Measurements from ENCODE around the gene MTCH2.

The MTCH2 gene

GRCh38 chr11:47607380-47607779, 35.0 kb downstream of the MTCH2 start:
- Histone ChIP-seq H3K4me1 (ENCODE audit: control insufficient read depth, insufficient read depth, low read length) (no peaks in the 10 kb centered on the region), H3K9me3 (ENCODE audit: control insufficient read depth, insufficient read depth, low read length) (no peaks in the 10 kb centered on the region), H3K27me3 (ENCODE audit: control insufficient read depth, insufficient read depth, low read length) (no peaks in the 10 kb centered on the region), H3K27ac (ENCODE audit: low read length) (no peak overlapping the region), H3K36me3 (ENCODE audit: control insufficient read depth, insufficient read depth, low read length) (no peaks in the 10 kb centered on the region), H3K4me3 (ENCODE audit: low read length) (no peak overlapping the region)
- WGBS (ENCODE audit: insufficient coverage, insufficient read length): no CpG with 5 or more reads among the region's 7 CpGs
- no peak for DNase-seq (ENCODE audit: low read depth, low spot score)

GRCh38 chr11:47606731-47607130, 35.6 kb downstream of the MTCH2 start:
- H3K27ac ChIP-seq (ENCODE audit: low read length): no peak overlapping the region
- WGBS (ENCODE audit: insufficient coverage, insufficient read length): no CpG with 5 or more reads among the region's 5 CpGs
- no peaks in the 10 kb centered on the region for H3K36me3 ChIP-seq (ENCODE audit: control insufficient read depth, insufficient read depth, low read length)
- H3K27me3 ChIP-seq (ENCODE audit: control insufficient read depth, insufficient read depth, low read length): no peaks in the 10 kb centered on the region
- H3K9me3 ChIP-seq (ENCODE audit: control insufficient read depth, insufficient read depth, low read length): no peaks in the 10 kb centered on the region
- H3K4me3 ChIP-seq (ENCODE audit: low read length): no peak overlapping the region
- H3K4me1 ChIP-seq (ENCODE audit: control insufficient read depth, insufficient read depth, low read length): no peaks in the 10 kb centered on the region
- no peak for DNase-seq (ENCODE audit: low read depth, low spot score)

DNA sequence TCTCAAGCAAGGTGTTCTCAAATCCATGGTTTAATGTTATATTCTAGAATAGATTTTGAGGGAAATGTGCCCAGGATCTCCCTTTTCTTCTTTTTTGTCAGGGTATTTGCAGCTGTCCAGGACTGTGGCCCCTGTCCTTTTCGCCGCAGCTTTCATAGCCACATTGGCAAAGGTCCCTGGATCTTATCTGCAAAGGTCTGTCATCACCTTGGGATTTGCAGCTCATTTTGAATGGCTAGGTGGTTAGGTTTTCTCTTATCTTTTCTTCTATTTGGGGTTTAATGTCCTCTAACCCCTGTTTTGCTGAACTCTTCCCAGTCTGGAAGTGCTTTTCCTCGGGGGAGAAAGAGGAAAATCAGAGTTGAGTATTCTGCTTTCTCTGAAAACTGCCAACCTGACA, 36.4 kb downstream of the MTCH2 start:
- WGBS (ENCODE audit: insufficient coverage, insufficient read length): no CpG with 5 or more reads among the region's 3 CpGs
- Histone ChIP-seq H3K36me3 (ENCODE audit: control insufficient read depth, insufficient read depth, low read length) (no peaks in the 10 kb centered on the region), H3K4me3 (ENCODE audit: low read length) (no peak overlapping the region), H3K27me3 (ENCODE audit: control insufficient read depth, insufficient read depth, low read length) (no peaks in the 10 kb centered on the region), H3K9me3 (ENCODE audit: control insufficient read depth, insufficient read depth, low read length) (no peaks in the 10 kb centered on the region), H3K4me1 (ENCODE audit: control insufficient read depth, insufficient read depth, low read length) (no peaks in the 10 kb centered on the region), H3K27ac (ENCODE audit: low read length) (no peak overlapping the region)
- no peak for DNase-seq (ENCODE audit: low read depth, low spot score)

DNA sequence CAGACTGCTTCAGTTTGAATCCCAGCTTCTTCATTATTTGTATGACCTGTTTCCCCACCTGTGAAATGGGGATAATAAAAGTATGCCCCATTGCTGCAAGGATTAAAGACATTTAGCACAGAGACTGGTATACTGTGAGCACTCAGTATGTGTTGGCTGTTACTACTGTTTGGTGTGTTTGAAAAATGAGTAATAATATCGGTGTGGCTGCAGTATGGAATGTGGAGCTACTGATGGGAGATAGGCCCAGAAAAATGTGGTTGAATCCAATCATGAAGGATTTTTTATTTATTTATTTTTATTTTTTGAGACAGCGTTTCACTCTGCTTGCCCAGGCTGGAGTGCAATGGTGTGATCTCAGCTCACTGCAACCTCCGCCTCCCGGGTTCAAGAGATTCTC, 39.1 kb downstream of the MTCH2 start:
- Histone ChIP-seq H3K9me3 (ENCODE audit: control insufficient read depth, insufficient read depth, low read length) (no peaks in the 10 kb centered on the region), H3K4me1 (ENCODE audit: control insufficient read depth, insufficient read depth, low read length) (no peaks in the 10 kb centered on the region), H3K27ac (ENCODE audit: low read length) (no peak overlapping the region), H3K27me3 (ENCODE audit: control insufficient read depth, insufficient read depth, low read length) (no peaks in the 10 kb centered on the region), H3K36me3 (ENCODE audit: control insufficient read depth, insufficient read depth, low read length) (no peaks in the 10 kb centered on the region), H3K4me3 (ENCODE audit: low read length) (no peak overlapping the region)
- no CpG with 5 or more reads among the region's 4 CpGs for WGBS (ENCODE audit: insufficient coverage, insufficient read length)
- no peak for DNase-seq (ENCODE audit: low read depth, low spot score)

DNA sequence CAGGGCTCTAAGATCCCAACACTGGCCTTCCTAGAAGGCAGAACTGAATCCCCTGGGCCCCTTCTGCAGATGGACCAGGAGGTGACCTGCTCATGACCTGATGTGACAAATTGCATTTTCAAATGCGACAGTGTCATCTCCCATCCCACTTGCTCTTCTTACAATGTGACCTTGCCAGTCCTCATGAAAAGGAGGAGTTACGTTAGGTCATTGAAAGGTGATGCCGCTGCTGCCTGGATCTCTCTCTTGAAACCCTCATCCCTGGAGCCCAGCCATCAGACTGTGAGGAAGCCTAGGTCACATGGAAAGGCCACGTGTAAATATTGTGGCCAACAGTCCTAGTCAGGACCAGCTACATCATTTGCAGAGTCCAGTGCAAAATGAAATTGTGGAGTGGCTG, 42.5 kb downstream of the MTCH2 start:
- H3K27me3 ChIP-seq (ENCODE audit: control insufficient read depth, insufficient read depth, low read length): peaks cover 2% of the 10 kb centered on the region; the same call in 1 of the 2 replicates
- H3K4me1 ChIP-seq (ENCODE audit: control insufficient read depth, insufficient read depth, low read length): no peaks in the 10 kb centered on the region
- no peak overlapping the region for H3K27ac ChIP-seq (ENCODE audit: low read length)
- DNase-seq (ENCODE audit: low read depth, low spot score): no peak
- no CpG with 5 or more reads among the region's 4 CpGs for WGBS (ENCODE audit: insufficient coverage, insufficient read length)
- H3K9me3 ChIP-seq (ENCODE audit: control insufficient read depth, insufficient read depth, low read length): no peaks in the 10 kb centered on the region
- H3K36me3 ChIP-seq (ENCODE audit: control insufficient read depth, insufficient read depth, low read length): no peaks in the 10 kb centered on the region
- no peak overlapping the region for H3K4me3 ChIP-seq (ENCODE audit: low read length)

DNA sequence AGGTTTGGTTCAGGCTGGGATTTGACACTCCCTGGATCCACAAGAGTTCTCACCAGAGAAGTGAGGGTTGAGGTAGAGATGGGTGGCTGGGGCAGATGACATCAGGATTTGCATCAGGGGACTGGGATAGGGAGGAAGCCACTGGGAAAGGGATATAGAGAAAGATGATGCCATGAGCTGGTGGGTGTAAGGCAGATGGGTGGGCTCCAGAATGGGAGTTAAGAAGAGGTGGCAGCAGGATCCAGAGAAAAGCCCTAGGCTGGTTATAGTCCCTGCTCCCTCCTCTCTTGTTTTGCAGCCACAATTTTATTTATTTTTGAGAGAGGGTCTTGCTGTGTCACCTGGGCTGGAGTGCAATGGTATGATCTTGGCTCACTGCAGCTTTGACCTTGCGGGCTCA, 46.4 kb downstream of the MTCH2 start:
- Histone ChIP-seq H3K27ac (ENCODE audit: low read length) (no peak overlapping the region), H3K4me3 (ENCODE audit: low read length) (no peak overlapping the region), H3K27me3 (ENCODE audit: control insufficient read depth, insufficient read depth, low read length) (peaks cover 25% of the 10 kb centered on the region; the same call in 1 of the 2 replicates), H3K4me1 (ENCODE audit: control insufficient read depth, insufficient read depth, low read length) (no peaks in the 10 kb centered on the region), H3K36me3 (ENCODE audit: control insufficient read depth, insufficient read depth, low read length) (no peaks in the 10 kb centered on the region), H3K9me3 (ENCODE audit: control insufficient read depth, insufficient read depth, low read length) (no peaks in the 10 kb centered on the region)
- no CpG with 5 or more reads among the region's 1 CpG for WGBS (ENCODE audit: insufficient coverage, insufficient read length)
- no peak for DNase-seq (ENCODE audit: low read depth, low spot score)

DNA sequence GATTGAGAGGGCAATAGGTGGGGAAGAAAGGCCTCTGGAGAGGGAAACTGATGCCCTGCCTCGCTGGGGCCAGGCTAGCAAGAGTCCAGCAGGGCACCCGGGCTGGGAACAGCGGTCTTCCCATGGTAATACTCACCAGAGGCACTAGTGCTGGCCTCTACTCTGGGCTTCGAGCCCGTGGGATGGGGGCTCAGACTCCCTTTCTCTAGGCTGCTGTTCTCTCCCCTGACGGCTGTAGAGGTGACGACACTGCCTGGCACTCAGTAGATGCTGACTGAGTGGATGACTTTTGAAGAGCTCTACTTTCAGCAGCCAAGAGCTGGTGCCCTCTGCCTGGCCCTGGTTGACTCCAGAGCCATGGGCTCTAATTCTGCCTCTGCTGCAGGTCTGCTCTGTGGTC, 47.3 kb downstream of the MTCH2 start:
- no CpG with 5 or more reads among the region's 7 CpGs for WGBS (ENCODE audit: insufficient coverage, insufficient read length)
- H3K27ac ChIP-seq (ENCODE audit: low read length): no peak overlapping the region
- DNase-seq (ENCODE audit: low read depth, low spot score): no peak

GRCh38 chr11:47593934-47594855, 48.2 kb downstream of the MTCH2 start, which contains the start of gene C1QTNF4:
C1QTNF4 (minus strand) TSS chr11:47594411; CDS start chr11:47590810, 3,601 bp downstream.
- H3K4me3 ChIP-seq (ENCODE audit: low read length): peak within 1 kb of the TSS; percentile 71; the same call in 1 of the 2 replicates
- no peaks in the 10 kb centered on the region for H3K36me3 ChIP-seq (ENCODE audit: control insufficient read depth, insufficient read depth, low read length)
- 100% methylated on average over 1 of the region's 48 CpGs for WGBS (ENCODE audit: insufficient coverage, insufficient read length)
- H3K27ac ChIP-seq (ENCODE audit: low read length): no peak within 1 kb of the TSS
- H3K4me1 ChIP-seq (ENCODE audit: control insufficient read depth, insufficient read depth, low read length): peaks cover 3% of the 10 kb centered on the region; the same call in 1 of the 2 replicates
- peaks cover 25% of the 10 kb centered on the region; the same call in 1 of the 2 replicates for H3K27me3 ChIP-seq (ENCODE audit: control insufficient read depth, insufficient read depth, low read length)
- no peak for DNase-seq (ENCODE audit: low read depth, low spot score)
- H3K9me3 ChIP-seq (ENCODE audit: control insufficient read depth, insufficient read depth, low read length): no peaks in the 10 kb centered on the region

More for the DNA sequence above, 47.3 kb downstream of the MTCH2 start:
- peaks cover 25% of the 10 kb centered on the region; the same call in 1 of the 2 replicates for H3K27me3 ChIP-seq (ENCODE audit: control insufficient read depth, insufficient read depth, low read length)
- H3K4me1 ChIP-seq (ENCODE audit: control insufficient read depth, insufficient read depth, low read length): peaks cover 3% of the 10 kb centered on the region; the same call in 1 of the 2 replicates
- no peak overlapping the region for H3K4me3 ChIP-seq (ENCODE audit: low read length)
- H3K36me3 ChIP-seq (ENCODE audit: control insufficient read depth, insufficient read depth, low read length): no peaks in the 10 kb centered on the region
- no peaks in the 10 kb centered on the region for H3K9me3 ChIP-seq (ENCODE audit: control insufficient read depth, insufficient read depth, low read length)

DNA sequence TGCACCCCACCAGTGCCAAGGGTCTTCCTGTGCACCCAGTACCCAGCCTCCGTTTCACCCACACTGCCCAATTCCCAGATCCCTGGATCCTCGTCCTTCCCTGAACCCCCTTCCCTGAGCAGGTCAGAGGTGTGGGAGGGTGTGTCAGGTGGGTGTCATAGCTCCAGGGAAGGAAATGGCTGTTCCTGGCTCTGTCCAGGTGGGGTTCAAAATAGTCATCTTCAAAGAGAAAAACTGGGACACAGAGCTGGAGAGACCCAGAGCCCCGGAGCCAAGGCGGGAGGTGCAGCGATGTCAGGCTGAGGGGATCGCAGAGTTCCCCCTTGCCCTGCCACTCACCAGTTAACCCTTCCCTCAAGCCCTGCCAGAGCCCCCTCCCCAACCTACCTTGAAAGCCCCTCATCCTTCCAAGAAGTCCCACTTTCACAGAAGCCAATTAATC, 48.8 kb downstream of the MTCH2 start:
- Histone ChIP-seq H3K27ac (ENCODE audit: low read length) (no peak overlapping the region), H3K9me3 (ENCODE audit: control insufficient read depth, insufficient read depth, low read length) (no peaks in the 10 kb centered on the region), H3K4me1 (ENCODE audit: control insufficient read depth, insufficient read depth, low read length) (peaks cover 3% of the 10 kb centered on the region; the same call in 1 of the 2 replicates), H3K27me3 (ENCODE audit: control insufficient read depth, insufficient read depth, low read length) (peaks cover 25% of the 10 kb centered on the region; the same call in 1 of the 2 replicates), H3K4me3 (ENCODE audit: low read length) (peak overlapping the region; percentile 71; the same call in 1 of the 2 replicates), H3K36me3 (ENCODE audit: control insufficient read depth, insufficient read depth, low read length) (no peaks in the 10 kb centered on the region)
- DNase-seq (ENCODE audit: low read depth, low spot score): no peak
- no CpG with 5 or more reads among the region's 6 CpGs for WGBS (ENCODE audit: insufficient coverage, insufficient read length)

GRCh38 chr11:47592970-47593369, 49.4 kb downstream of the MTCH2 start:
- no peak for DNase-seq (ENCODE audit: low read depth, low spot score)
- no peaks in the 10 kb centered on the region for H3K36me3 ChIP-seq (ENCODE audit: control insufficient read depth, insufficient read depth, low read length)
- no peak overlapping the region for H3K27ac ChIP-seq (ENCODE audit: low read length)
- peaks cover 25% of the 10 kb centered on the region; the same call in 1 of the 2 replicates for H3K27me3 ChIP-seq (ENCODE audit: control insufficient read depth, insufficient read depth, low read length)
- H3K4me1 ChIP-seq (ENCODE audit: control insufficient read depth, insufficient read depth, low read length): peaks cover 3% of the 10 kb centered on the region; the same call in 1 of the 2 replicates
- WGBS (ENCODE audit: insufficient coverage, insufficient read length): no CpG with 5 or more reads among the region's 2 CpGs
- no peak overlapping the region for H3K4me3 ChIP-seq (ENCODE audit: low read length)
- no peaks in the 10 kb centered on the region for H3K9me3 ChIP-seq (ENCODE audit: control insufficient read depth, insufficient read depth, low read length)

Data from iPS DF 6.9 (cell line).